MM.1S (cell line): ENCODE results near the gene INPP5J.
"Not testable (repeated sequence)": the region's sequence is repeated elsewhere in the genome, so short reads cannot be mapped to it uniquely, and the experiment has no call there.

ENCODE experiments used
- DNase-seq: peaks from one replicate; pipeline ENCODE4 v3.0.0-alpha.2; 2015
- H2AFZ ChIP-seq: fragments of 300-600 bp; sonication (generic); 2 replicates; pipeline ENCODE4 v1.6.0; 2016; ENCODE audit warnings: antibody characterized with exemption, low read length
- H3F3A ChIP-seq: fragments of 300-600 bp; sonication (generic); 2 replicates; pipeline ENCODE4 v1.6.1; 2016; ENCODE audit warnings: mild to moderate bottlenecking, antibody characterized with exemption, low read length, moderate library complexity, mixed read lengths; ENCODE audit not compliant: insufficient read depth
- H3K27ac ChIP-seq: fragments of 300-600 bp; sonication (generic); 2 replicates; pipeline ENCODE4 v1.5.1; 2016; ENCODE audit warnings: mild to moderate bottlenecking, low read length
- H3K27me3 ChIP-seq: fragments of 300-600 bp; sonication (generic); replicated peaks from 2 replicates; pipeline ENCODE4 v1.6.0; 2016; ENCODE audit warnings: low read length; ENCODE audit not compliant: insufficient read depth
- H3K36me3 ChIP-seq: fragments of 300-600 bp; sonication (generic); replicated peaks from 2 replicates; pipeline ENCODE4 v1.6.1; 2016; ENCODE audit warnings: mild to moderate bottlenecking, low read length, mixed read lengths; ENCODE audit not compliant: insufficient read depth
- H3K4me1 ChIP-seq: fragments of 300-600 bp; sonication (generic); 2 replicates; pipeline ENCODE4 v1.6.1; 2016; ENCODE audit warnings: low read length, mixed read lengths
- H3K4me2 ChIP-seq: fragments of 300-600 bp; sonication (generic); 2 replicates; pipeline ENCODE4 v1.6.0; 2016; ENCODE audit warnings: low read depth, low read length
- H3K4me3 ChIP-seq: fragments of 300-600 bp; sonication (generic); 2 replicates; pipeline ENCODE4 v1.5.1; 2016; ENCODE audit warnings: low read length, mixed read lengths
- H3K79me2 ChIP-seq: fragments of 300-600 bp; sonication (generic); 2 replicates; pipeline ENCODE4 v1.6.1; 2016; ENCODE audit warnings: mixed run types, low read length, mixed read lengths
- H3K9ac ChIP-seq: fragments of 300-600 bp; sonication (generic); 2 replicates; pipeline ENCODE4 v1.6.1; 2016; ENCODE audit warnings: low read length, mixed read lengths
- H3K9me2 ChIP-seq: fragments of 300-600 bp; sonication (generic); replicated peaks from 2 replicates; pipeline ENCODE4 v1.6.1; 2016; ENCODE audit warnings: mild to moderate bottlenecking, low read length, mixed read lengths; ENCODE audit not compliant: insufficient read depth
- H3K9me3 ChIP-seq: fragments of 300-600 bp; sonication (generic); replicated peaks from 2 replicates; pipeline ENCODE4 v1.6.1; 2016; ENCODE audit warnings: mild to moderate bottlenecking, low read length, mixed read lengths; ENCODE audit not compliant: insufficient read depth
- H4K20me1 ChIP-seq: fragments of 300-600 bp; sonication (generic); 2 replicates; pipeline ENCODE4 v1.6.1; 2016; ENCODE audit warnings: mild to moderate bottlenecking, low read length, moderate library complexity, mixed read lengths; ENCODE audit not compliant: insufficient read depth
- EZH2 ChIP-seq: fragments of 300-600 bp; sonication (generic); optimal IDR thresholded peaks from 2 replicates; pipeline ENCODE3; 2017; ENCODE audit warnings: low read depth, mild to moderate bottlenecking, antibody characterized with exemption, low read length, mixed read lengths
- EZH2phosphoT487 ChIP-seq: fragments of 300-600 bp; sonication (generic); IDR thresholded peaks from 2 replicates; pipeline ENCODE4 v1.6.1; 2018; ENCODE audit warnings: antibody characterized with exemption, low read length
- TF ChIP-seq, protein P1 (sequence below): fragments of 300-600 bp; sonication (generic); IDR thresholded peaks from 2 replicates; pipeline ENCODE4 v1.5.1; 2016; ENCODE audit warnings: antibody characterized with exemption, low read length, mixed read lengths

INPP5J gene

DNA sequence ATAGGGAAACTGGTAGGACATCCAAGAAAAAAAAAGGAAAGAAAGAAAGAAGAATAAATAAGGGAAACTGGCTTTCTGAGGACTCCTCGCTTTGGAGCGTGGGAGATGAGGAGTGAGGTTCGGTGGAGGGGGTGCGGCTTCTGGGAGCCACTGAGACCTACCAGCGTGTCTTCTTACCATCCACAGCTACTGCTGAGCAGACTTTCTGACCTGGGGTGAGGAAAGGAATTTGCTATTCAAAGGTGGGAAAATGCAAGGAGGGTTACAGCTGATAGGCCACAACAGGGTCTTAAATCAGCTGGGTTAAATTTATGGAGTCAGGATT is 14.9 kb upstream of the INPP5J start:
- Histone ChIP-seq H3K36me3 (no peaks in the 10 kb centered on the region), H2AFZ (peak overlapping the region; percentile 81), H3K9me2 (no peaks in the 10 kb centered on the region), H3K79me2 (no peaks in the 10 kb centered on the region), H3K27ac (no peak overlapping the region), H3K4me1 (no peaks in the 10 kb centered on the region), H3K4me3 (peak overlapping the region; percentile 64), H3K9ac (peak overlapping the region; percentile 8; the same call in 1 of the 2 replicates), H3K27me3 (no peaks in the 10 kb centered on the region), H3K9me3 (no peaks in the 10 kb centered on the region), H4K20me1 (no peaks in the 10 kb centered on the region), H3F3A (no peaks in the 10 kb centered on the region), H3K4me2 (peak overlapping the region; percentile 76)
- DNase-seq: no peak
- TF ChIP-seq EZH2: no peak
- no peak for TF ChIP-seq EZH2phosphoT487
- TF ChIP-seq, protein P1, sequence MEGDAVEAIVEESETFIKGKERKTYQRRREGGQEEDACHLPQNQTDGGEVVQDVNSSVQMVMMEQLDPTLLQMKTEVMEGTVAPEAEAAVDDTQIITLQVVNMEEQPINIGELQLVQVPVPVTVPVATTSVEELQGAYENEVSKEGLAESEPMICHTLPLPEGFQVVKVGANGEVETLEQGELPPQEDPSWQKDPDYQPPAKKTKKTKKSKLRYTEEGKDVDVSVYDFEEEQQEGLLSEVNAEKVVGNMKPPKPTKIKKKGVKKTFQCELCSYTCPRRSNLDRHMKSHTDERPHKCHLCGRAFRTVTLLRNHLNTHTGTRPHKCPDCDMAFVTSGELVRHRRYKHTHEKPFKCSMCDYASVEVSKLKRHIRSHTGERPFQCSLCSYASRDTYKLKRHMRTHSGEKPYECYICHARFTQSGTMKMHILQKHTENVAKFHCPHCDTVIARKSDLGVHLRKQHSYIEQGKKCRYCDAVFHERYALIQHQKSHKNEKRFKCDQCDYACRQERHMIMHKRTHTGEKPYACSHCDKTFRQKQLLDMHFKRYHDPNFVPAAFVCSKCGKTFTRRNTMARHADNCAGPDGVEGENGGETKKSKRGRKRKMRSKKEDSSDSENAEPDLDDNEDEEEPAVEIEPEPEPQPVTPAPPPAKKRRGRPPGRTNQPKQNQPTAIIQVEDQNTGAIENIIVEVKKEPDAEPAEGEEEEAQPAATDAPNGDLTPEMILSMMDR: no peak

DNA sequence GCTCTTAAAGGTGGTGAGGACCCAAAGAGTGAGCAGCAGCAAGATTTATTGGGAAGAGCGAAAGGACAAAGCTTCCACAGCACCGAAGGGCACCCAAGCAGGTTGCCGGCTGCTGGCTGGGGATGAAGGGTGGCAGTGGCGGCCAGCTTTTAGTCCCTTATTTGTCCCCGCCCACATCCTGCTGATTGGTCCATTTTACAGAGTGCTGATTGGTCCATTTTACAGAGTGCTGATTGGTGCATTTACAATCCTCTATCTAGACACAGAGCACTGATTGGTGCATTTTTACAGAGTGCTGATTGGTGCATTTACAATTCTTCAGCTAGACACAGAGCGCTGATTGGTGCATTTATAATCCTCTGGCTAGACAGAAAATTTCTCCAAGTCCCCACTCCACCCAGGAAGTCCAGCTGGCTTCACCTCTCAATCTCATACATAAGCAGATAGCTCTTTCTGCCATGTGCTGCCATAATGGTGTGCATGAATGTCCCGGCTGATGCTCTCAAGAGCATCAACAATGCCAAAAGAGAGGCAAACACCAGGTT is 10.1 kb upstream of the INPP5J start:
- not testable (repeated sequence) for H3K9me2 ChIP-seq, H3K9ac ChIP-seq, H3K4me3 ChIP-seq, DNase-seq, H3K9me3 ChIP-seq, H3K79me2 ChIP-seq, H3K4me2 ChIP-seq, H3K27me3 ChIP-seq, H2AFZ ChIP-seq, H3K4me1 ChIP-seq, H4K20me1 ChIP-seq, H3F3A ChIP-seq, H3K36me3 ChIP-seq, H3K27ac ChIP-seq

DNA sequence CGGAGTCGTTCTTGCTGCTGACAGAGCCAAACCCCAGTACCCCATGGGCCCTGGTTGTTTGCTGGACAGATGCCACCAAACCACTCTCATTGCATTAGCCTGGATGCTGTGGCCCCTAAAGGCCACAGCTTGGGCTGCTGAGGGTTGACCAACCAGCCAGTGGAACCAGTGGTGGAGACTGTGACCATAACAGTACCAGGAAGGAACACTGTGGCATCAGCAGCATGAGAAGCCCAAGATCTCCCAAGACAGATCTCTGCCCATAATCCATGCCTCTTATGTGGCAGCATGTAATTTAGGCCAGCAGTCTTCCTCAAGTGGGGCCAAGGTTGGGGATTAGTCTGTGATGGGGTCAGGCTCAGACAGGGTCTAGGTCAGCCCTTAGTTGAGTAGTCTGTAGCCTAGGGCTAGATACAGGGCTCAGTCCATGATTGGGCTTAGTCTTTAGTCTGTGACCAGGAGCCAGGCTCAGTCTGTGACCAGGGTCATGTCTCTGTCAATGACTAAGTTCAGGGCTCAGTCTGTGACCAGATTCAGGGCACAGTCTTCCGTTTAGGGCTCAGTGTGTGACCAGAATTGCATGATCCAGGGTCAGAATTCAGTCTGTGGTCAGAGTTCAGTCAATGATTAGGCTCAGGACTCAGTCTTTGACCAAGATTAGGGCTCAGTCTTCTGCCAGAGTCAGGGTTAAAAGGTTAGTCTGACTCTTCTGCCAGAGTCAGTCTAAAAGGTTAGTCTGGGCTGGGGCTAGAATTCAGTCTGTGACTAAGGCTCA is 4.5 kb upstream of the INPP5J start:
- H3K79me2 ChIP-seq: no peaks in the 10 kb centered on the region
- H3K9me2 ChIP-seq: no peaks in the 10 kb centered on the region
- no peaks in the 10 kb centered on the region for H3K27me3 ChIP-seq
- TF ChIP-seq, protein P1: no peak
- H3K9ac ChIP-seq: no peak overlapping the region
- no peaks in the 10 kb centered on the region for H4K20me1 ChIP-seq
- no peak for DNase-seq
- no peaks in the 10 kb centered on the region for H3K9me3 ChIP-seq
- no peak overlapping the region for H3K4me3 ChIP-seq
- no peaks in the 10 kb centered on the region for H3K36me3 ChIP-seq
- H3K4me2 ChIP-seq: no peak overlapping the region
- H3K27ac ChIP-seq: no peak overlapping the region
- no peaks in the 10 kb centered on the region for H3K4me1 ChIP-seq
- no peak overlapping the region for H2AFZ ChIP-seq
- H3F3A ChIP-seq: no peaks in the 10 kb centered on the region

DNA sequence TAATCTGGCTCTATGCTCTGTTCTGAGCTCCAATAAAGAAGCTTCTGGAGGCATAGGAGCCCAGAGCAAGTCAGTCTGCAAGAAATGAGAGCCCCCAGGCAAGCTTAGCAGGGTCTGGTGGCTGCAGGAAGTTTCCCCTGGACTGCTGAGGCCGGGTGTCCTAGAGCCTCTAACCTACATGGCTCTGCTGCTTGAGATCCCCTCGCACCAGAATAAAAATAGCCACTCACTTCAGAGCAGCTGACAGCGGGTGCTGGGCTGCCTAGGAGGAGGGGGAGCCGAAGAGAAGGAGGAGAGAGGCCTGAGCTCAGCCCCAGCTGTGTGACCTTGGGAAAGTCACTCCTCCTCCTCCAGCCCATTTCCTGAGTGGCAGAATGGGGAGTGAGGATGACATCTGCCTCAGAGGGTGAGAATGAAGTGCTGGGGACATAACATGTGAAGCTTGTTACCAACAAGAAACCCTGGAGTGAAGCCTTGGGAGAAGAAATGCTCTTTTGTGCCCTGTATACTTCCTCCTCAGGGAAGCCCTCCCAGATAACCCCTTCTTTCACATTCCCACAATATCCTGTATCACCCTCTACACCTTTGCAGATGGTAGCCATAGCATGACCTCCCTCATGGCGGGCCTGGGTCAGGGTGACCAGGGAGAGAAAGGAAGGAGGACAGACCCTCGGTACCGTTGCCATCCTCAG is 3.6 kb upstream of the INPP5J start:
- Histone ChIP-seq H3K4me2 (no peak overlapping the region), H3K9me3 (no peaks in the 10 kb centered on the region), H3K4me1 (no peaks in the 10 kb centered on the region), H3K9ac (no peak overlapping the region), H3K27me3 (peaks cover 3% of the 10 kb centered on the region; the same call in 1 of the 2 replicates), H3K9me2 (no peaks in the 10 kb centered on the region), H3F3A (no peaks in the 10 kb centered on the region), H3K79me2 (no peaks in the 10 kb centered on the region), H3K27ac (no peak overlapping the region), H3K4me3 (no peak overlapping the region), H3K36me3 (no peaks in the 10 kb centered on the region), H2AFZ (no peak overlapping the region), H4K20me1 (no peaks in the 10 kb centered on the region)
- DNase-seq: no peak
- TF ChIP-seq, protein P1: no peak
- TF ChIP-seq EZH2phosphoT487: no peak
- no peak for TF ChIP-seq EZH2
